A673 (cell line): ENCODE measurements around the gene KRTAP4-6. TPM values are rescaled to one million over a fixed set of nuclear protein-coding genes. Genes with fewer than 3 reads are reported as not detected.
"Not testable (repeated sequence)": the region's sequence is repeated elsewhere in the genome, so short reads cannot be mapped to it uniquely, and the experiment has no call there.

ENCODE experiments used
- BruUV-seq: library from RNA; stranded (reverse); fragments of 400-500 nt; replicated peaks from 2 replicates; lab custom pipeline; 2021; lab: Mats Ljungman, UMichigan
- CTCF ChIA-PET: fragments of 300-600 bp; sonication (Branson Sonifier 250); formaldehyde crosslinking; loops from one replicate; lab custom pipeline; 2022; ENCODE audit warnings: antibody characterized with exemption; lab: Charles Lee
- POLR2A ChIA-PET: fragments of 300-600 bp; sonication (Branson Sonifier 250); formaldehyde crosslinking; loops from one replicate; lab custom pipeline; 2022; ENCODE audit warnings: antibody characterized with exemption; ENCODE audit not compliant: low non-redundant PET; lab: Charles Lee
- DNase-seq: peaks from one replicate; pipeline ENCODE4 v3.0.0-alpha.2; 2015; ENCODE audit warnings: low spot score
- H3K27ac ChIP-seq: fragments of 200-600 bp; sonication (generic); 2 replicates; pipeline ENCODE4 v1.5.1; 2016; ENCODE audit warnings: mixed run types, low read depth, mild to moderate bottlenecking, mixed read lengths, antibody characterized with exemption, low read length; ENCODE audit not compliant: poor library complexity, severe bottlenecking
- H3K27me3 ChIP-seq: fragments of 200-600 bp; sonication (generic); replicated peaks from 2 replicates; pipeline ENCODE4 v1.6.1; 2017; ENCODE audit warnings: mixed run types, low read depth, mild to moderate bottlenecking, mixed read lengths, antibody characterized with exemption, low read length; ENCODE audit not compliant: insufficient read depth, poor library complexity
- H3K36me3 ChIP-seq: fragments of 200-600 bp; sonication (generic); 2 replicates; pipeline ENCODE4 v1.6.1; 2016; ENCODE audit warnings: mixed run types, mild to moderate bottlenecking, mixed read lengths, antibody characterized with exemption, low read length; ENCODE audit not compliant: insufficient read depth, poor library complexity, severe bottlenecking
- H3K4me1 ChIP-seq: fragments of 200-600 bp; sonication (generic); 2 replicates; pipeline ENCODE4 v1.6.1; 2017; ENCODE audit warnings: mixed run types, mild to moderate bottlenecking, mixed read lengths, antibody characterized with exemption, low read length; ENCODE audit not compliant: insufficient read depth, poor library complexity, severe bottlenecking
- H3K4me3 ChIP-seq: fragments of 200-600 bp; sonication (generic); 2 replicates; pipeline ENCODE4 v1.5.1; 2016; ENCODE audit warnings: low read depth, mixed run types, mild to moderate bottlenecking, mixed read lengths, low read length; ENCODE audit not compliant: poor library complexity, severe bottlenecking
- H3K9me3 ChIP-seq: fragments of 200-600 bp; sonication (generic); 2 replicates; pipeline ENCODE4 v1.6.1; 2016; ENCODE audit warnings: mixed run types, low read depth, mild to moderate bottlenecking, mixed read lengths, antibody characterized with exemption, low read length; ENCODE audit not compliant: poor library complexity, severe bottlenecking
- EZH2 ChIP-seq: fragments of 200-600 bp; sonication (generic); IDR thresholded peaks from 2 replicates; pipeline ENCODE4 v1.6.1; 2017; ENCODE audit warnings: borderline replicate concordance, low read depth, mild to moderate bottlenecking, mixed read lengths, antibody characterized with exemption, low read length; ENCODE audit not compliant: poor library complexity, severe bottlenecking
- intact Hi-C: fragments of 100-400 bp; cut with micrococcal nuclease; formaldehyde crosslinking; loops from one replicate; pipeline ENCODE4 v1.10.0; 2022; ENCODE audit not compliant: unreplicated experiment
- total RNA-seq: library from RNA; stranded (reverse); gene quantifications from 2 replicates; pipeline ENCODE4 v1.2.3, GENCODE V29; 2021
- TF ChIP-seq, protein P1 (sequence below): fragments of 300-800, 200-600 bp; sonication (generic); conservative IDR thresholded peaks from 2 replicates; pipeline ENCODE4 v1.5.1; 2017; ENCODE audit warnings: low read depth, mild to moderate bottlenecking, antibody characterized with exemption, low read length, moderate library complexity, mixed read lengths

KRTAP4-6 gene
- total RNA-seq, 1 experiment from 2014 or later, result not detected

- DNase-seq, result no peak
- no TSS peak for BruUV-seq
- TF ChIP-seq, protein P1, sequence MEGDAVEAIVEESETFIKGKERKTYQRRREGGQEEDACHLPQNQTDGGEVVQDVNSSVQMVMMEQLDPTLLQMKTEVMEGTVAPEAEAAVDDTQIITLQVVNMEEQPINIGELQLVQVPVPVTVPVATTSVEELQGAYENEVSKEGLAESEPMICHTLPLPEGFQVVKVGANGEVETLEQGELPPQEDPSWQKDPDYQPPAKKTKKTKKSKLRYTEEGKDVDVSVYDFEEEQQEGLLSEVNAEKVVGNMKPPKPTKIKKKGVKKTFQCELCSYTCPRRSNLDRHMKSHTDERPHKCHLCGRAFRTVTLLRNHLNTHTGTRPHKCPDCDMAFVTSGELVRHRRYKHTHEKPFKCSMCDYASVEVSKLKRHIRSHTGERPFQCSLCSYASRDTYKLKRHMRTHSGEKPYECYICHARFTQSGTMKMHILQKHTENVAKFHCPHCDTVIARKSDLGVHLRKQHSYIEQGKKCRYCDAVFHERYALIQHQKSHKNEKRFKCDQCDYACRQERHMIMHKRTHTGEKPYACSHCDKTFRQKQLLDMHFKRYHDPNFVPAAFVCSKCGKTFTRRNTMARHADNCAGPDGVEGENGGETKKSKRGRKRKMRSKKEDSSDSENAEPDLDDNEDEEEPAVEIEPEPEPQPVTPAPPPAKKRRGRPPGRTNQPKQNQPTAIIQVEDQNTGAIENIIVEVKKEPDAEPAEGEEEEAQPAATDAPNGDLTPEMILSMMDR, result no peak
- no peak for TF ChIP-seq EZH2
- H3K27me3 ChIP-seq, result no peaks in the 10 kb centered on the region
- POLR2A ChIA-PET, result no interaction called here
- peaks cover 21% of the 10 kb centered on the region for H3K9me3 ChIP-seq
- H3K36me3 ChIP-seq, result no peaks in the 10 kb centered on the region
- H3K4me3 ChIP-seq, result no peak overlapping the region
- CTCF ChIA-PET, result no interaction called here
- H3K4me1 ChIP-seq, result peaks cover 11% of the 10 kb centered on the region
- H3K27ac ChIP-seq, result no peak overlapping the region
- intact Hi-C loops, result no loop called here
These were observed 1.0 kb upstream of the KRTAP4-6 start for GRCh38 chr17:41141361-41141760.

DNA sequence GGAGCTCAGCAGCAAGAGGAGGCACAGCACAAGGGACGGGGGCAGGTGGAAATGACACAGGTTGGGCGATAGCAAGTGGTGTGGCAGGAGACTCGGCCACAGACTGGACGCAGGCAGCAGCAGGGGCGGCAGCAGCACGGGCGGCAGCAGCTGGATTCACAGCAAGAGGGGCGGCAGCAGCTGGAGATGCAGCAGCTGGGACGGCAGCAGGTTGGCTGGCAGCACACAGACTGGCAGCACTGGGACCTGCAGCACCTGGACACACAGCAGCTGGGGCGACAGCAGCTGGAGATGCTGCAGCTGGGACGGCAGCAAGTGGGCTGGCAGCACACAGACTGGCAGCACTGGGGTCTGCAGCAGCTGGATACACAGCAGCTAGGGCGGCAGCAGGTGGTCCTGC lies 479 bp downstream of the KRTAP4-6 start:
- H3K27me3 ChIP-seq, DNase-seq, H3K36me3 ChIP-seq, CTCF ChIA-PET, POLR2A ChIA-PET, intact Hi-C loops, H3K27ac ChIP-seq, H3K4me3 ChIP-seq, BruUV-seq, H3K4me1 ChIP-seq: not testable (repeated sequence)
- H3K9me3 ChIP-seq, result peaks cover 21% of the 10 kb centered on the region

GRCh38 chr17:41133880-41134735 lies 6.2 kb downstream of the KRTAP4-6 start:
- ChIA-PET POLR2A (no interaction called here), CTCF (no interaction called here)
- intact Hi-C loops, result no loop called here
- no TSS peak for BruUV-seq
- Histone ChIP-seq H3K36me3 (no peaks in the 10 kb centered on the region), H3K27me3 (no peaks in the 10 kb centered on the region), H3K4me1 (no peaks in the 10 kb centered on the region), H3K9me3 (no peaks in the 10 kb centered on the region), H3K4me3 (no peak overlapping the region), H3K27ac (no peak overlapping the region)
- no peak for TF ChIP-seq EZH2
- TF ChIP-seq, protein P1, result no peak
- DNase-seq, result no peak

GRCh38 chr17:41131979-41132378 lies 8.4 kb downstream of the KRTAP4-6 start:
- BruUV-seq, result no TSS peak
- Histone ChIP-seq H3K27me3 (no peaks in the 10 kb centered on the region), H3K4me1 (no peaks in the 10 kb centered on the region), H3K4me3 (no peak overlapping the region), H3K27ac (no peak overlapping the region), H3K36me3 (no peaks in the 10 kb centered on the region), H3K9me3 (no peaks in the 10 kb centered on the region)
- TF ChIP-seq, protein P1, result no peak
- no peak for TF ChIP-seq EZH2
- DNase-seq, result no peak
- ChIA-PET CTCF (no interaction called here), POLR2A (no interaction called here)
- intact Hi-C loops, result no loop called here
